T1000 (cell line): Measurements from ENCODE around the gene STARD3.
A peak's percentile ranks its signal among the peaks of the same experiment; 100 is the strongest.

ENCODE experiments used
- DNase-seq: peaks from one replicate; lab custom pipeline; 2025; ENCODE audit warnings: mixed read lengths; lab: John Stamatoyannopoulos, UW

The STARD3 gene

GRCh38 chr17:39621523-39622379, 15.2 kb upstream of the STARD3 start:
- peak; percentile 92 for DNase-seq

DNA sequence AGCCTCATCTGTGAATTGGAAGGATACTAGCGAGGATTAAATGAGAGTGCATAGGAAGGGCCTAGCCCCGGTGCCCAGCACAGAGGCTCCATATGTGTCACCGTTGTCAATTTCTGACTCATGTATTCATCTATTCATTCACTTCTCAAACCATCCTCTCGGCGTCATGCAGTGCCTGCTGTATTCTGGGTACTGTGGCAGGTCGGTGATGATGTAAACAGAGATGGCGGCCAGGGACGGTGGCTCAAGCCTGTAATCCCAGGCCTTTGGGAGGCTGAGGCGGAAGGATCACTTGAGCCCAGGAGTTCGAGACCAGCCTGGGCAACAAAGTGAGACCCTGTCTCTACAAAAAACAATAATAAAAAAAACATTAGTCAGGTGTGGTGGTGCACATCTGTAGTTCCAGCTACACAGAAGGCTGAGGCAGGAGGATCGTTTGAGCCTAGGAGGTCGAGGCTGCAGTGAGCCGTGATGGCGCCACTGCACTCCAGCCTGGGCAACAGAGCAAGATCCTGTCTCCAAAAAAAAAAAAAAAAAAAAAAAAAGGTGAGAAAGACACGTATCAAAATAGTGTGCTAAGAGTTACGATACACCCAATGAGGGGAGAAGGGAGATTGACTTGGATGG, 14.5 kb upstream of the STARD3 start:
- peak; percentile 50 for DNase-seq

DNA sequence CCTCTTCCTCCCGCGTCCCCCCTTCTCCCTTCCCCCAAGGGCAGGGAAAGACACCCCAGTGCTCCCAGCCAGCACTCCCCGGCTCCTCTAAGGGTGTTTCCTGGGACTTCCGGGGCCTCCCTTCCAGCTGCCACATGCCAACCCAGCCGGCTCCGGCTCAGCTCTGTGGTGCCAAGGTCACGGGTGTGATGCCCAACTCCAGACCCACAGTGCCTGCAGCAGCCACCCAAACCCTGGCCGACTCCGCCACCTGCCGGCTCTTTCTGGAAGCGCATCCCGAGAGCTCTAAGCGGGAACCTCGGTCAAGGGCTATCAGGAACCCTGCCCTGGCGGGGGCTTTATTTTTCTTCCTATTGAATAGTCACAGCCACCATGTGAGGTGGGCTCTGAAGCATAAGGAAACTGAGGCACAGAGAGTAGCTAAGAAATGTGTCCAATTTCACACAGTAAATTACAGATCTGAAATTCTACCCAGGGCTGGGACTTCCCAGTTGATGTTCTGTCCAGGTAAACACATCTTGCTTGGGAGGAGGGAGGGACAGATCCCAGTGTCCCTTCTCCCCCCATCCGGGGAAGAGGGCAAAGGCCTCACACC, 13.5 kb upstream of the STARD3 start:
- DNase-seq: peak; percentile 75

DNA sequence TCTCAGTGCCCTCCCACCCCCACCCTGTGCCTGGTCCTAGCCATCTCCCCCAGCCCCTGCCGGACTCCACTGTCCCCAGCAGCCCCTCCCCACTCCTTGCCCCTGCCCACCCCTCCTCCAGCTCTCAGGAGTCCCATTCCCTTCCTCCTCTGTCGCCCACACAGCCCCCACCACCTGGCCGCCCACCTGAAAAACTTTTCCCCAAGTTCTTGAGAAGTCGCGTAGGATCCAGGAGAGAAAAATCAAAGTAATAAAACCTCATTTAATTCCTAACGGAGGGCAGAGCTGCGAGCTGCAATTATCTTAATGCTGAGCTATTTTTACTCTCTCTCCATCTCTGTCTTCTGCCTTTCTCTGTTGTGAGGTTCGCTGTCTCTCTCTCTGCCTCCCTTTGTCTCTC, 12.6 kb upstream of the STARD3 start:
- no peak for DNase-seq

GRCh38 chr17:39625198-39625785, 11.7 kb upstream of the STARD3 start:
- no peak for DNase-seq

DNA sequence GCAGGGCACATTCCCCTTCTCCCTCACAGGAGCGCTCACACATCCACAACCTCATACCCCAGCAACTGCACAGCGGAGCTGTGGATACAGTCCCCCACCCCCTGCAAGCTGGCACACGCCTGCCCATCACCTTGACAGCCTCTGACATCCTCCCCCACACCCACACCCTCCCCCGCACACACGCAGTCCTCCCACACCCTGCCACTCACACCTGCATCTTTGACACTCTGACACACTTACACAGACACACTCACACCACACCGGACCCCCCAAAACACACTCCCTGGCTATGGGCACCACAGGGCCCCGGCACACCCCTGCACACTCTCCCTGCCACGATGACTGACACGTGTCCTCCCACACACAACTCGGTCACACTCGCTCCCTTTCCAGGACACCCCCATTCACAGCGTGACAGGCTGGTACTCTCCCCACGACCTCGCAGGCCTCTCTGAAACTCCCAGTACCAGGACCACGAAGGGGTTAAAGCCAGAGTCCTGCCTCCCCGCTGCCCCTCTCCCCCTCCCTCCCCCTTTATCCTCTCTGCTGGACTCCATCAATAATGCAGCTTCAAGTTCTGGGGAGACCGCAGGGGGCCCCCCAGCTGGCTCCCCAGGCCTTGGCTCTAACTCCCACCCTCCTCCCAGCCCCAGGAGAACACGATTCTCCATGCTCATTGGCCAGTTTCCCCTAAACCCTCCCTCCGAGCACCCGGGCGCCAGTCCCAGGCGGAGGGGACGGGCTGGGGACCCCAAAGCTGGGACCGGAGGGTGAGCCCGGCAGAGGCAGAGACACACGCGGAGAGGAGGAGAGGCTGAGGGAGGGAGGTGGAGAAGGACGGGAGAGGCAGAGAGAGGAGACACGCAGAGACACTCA, 10.5 kb upstream of the STARD3 start, which contains the start of gene PPP1R1B:
PPP1R1B (plus strand) TSS at position 782 of the 876 bp plus-strand sequence. CDS start 441 bp downstream, outside the sequence.
- no peak for DNase-seq

DNA sequence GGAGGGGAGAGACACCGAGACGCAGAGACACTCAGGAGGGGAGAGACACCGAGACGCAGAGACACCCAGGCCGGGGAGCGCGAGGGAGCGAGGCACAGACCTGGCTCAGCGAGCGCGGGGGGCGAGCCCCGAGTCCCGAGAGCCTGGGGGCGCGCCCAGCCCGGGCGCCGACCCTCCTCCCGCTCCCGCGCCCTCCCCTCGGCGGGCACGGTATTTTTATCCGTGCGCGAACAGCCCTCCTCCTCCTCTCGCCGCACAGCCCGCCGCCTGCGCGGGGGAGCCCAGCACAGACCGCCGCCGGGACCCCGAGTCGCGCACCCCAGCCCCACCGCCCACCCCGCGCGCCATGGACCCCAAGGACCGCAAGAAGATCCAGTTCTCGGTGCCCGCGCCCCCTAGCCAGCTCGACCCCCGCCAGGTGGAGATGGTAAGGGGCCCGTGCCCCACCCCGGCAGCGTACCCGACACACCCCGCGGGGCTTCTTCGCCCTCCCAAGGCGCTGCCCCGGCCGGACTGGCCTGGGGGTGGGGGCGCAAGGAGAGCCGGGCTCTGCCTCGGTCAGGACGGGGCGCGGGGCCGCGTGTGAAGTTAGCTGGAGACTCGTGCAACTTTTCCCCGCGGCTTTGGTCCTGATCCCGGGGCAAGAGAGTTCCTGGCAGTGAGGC, 9.8 kb upstream of the STARD3 start:
- DNase-seq: no peak

GRCh38 chr17:39627712-39628516, 9.0 kb upstream of the STARD3 start:
- DNase-seq: no peak

- DNase-seq: no peak
These were observed 8.1 kb upstream of the STARD3 start for GRCh38 chr17:39628655-39629493.

DNA sequence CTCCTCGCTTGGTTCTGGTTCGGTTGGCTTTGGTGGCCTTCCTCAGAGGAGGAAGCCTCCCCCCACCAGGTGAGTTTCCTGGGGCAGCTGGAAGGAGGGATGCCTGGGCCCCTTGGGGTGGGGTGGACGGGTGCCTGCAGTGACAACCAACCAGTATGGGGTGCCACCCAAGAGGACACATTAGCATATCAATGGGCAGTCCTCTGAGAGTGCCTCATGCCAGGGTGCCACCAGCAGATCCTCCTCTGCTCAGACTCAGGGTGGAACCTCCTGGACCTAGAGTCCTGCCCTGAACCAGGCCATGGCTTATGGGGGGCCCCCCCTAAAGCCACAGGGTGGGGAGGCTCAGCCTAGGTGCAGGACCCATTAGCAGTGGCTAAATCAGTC, 7.5 kb upstream of the STARD3 start:
- DNase-seq: no peak

- DNase-seq: no peak
These were observed 7.0 kb upstream of the STARD3 start for GRCh38 chr17:39629898-39630297.

DNA sequence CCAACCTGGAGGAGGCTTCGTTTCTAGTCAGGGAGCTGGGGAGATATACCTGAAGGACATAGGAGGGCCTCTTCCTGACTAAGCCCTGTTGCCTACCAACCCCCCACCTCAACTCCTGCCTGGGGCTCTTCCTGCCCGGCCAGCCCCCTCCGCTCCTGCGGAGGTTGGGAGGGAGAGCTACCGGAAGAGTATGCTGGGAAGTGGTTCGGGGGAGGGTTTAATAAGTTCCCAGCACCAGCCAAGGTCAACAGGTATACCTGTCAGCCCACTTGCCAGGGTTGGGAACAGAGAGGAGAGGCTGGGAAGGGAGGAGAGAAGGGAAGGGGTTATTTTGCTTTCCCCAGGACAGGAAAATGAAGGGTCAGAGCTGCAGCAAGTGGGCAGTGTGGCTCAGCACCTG, 5.5 kb upstream of the STARD3 start:
- no peak for DNase-seq

GRCh38 chr17:39632153-39632941, 4.6 kb upstream of the STARD3 start:
- no peak for DNase-seq

DNA sequence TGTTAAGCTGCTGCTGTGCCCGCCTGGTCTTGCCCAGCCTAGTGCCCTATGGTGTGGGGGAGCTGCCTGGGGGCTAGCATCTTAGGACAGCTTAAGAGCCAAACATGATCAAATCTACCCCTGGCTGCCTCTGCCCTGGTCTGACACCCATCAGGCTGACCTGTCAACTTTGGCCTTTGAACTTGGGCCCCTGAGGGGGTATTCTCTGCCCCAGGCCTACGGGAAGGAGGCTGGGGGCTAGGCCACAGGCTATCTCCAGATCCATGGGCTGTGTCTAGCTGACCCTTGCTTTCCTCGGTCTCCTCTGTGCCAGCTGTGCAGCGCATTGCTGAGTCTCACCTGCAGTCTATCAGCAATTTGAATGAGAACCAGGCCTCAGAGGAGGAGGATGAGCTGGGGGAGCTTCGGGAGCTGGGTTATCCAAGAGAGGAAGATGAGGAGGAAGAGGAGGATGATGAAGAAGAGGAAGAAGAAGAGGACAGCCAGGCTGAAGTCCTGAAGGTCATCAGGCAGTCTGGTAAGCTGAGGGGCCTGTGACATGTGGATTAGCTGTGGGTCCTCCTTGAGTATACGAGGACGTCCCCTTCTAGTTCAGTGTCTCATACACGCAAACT, 3.3 kb upstream of the STARD3 start:
- no peak for DNase-seq

GRCh38 chr17:39634384-39634871, 2.5 kb upstream of the STARD3 start:
- DNase-seq: peak; percentile 11

DNA sequence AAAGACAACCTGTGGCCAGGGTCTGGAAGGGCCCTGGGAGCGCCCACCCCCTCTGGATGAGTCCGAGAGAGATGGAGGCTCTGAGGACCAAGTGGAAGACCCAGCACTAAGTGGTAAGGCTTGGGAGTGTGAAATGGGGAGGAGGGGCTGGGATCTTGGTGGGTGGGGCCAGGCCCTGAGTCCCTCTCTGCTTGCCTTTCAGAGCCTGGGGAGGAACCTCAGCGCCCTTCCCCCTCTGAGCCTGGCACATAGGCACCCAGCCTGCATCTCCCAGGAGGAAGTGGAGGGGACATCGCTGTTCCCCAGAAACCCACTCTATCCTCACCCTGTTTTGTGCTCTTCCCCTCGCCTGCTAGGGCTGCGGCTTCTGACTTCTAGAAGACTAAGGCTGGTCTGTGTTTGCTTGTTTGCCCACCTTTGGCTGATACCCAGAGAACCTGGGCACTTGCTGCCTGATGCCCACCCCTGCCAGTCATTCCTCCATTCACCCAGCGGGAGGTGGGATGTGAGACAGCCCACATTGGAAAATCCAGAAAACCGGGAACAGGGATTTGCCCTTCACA, 1.2 kb upstream of the STARD3 start:
- DNase-seq: no peak

- no peak for DNase-seq
These were observed 387 bp upstream of the STARD3 start for GRCh38 chr17:39636587-39636926.

DNA sequence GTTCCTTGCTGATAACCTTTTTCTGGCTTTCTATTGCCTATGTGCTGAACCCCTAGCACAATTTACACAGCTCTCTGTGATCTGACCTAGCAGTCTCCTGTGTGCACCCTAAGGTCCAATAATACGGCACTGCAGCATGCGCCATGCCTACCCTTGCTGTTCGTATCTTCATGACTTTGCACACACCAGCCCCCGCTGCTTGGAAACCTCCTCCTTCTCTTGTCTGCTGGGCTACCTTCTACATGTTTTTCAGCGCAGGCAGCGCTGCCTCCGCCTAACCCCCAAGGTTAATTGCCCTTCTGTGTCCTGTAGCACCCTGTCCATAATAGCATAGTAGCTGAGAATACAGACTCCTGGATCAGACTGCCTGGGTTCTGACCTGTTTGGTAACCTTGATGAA, 1.4 kb downstream of the STARD3 start:
- no peak for DNase-seq
